ENCODE measurements around the gene MRPL22.

DNA sequence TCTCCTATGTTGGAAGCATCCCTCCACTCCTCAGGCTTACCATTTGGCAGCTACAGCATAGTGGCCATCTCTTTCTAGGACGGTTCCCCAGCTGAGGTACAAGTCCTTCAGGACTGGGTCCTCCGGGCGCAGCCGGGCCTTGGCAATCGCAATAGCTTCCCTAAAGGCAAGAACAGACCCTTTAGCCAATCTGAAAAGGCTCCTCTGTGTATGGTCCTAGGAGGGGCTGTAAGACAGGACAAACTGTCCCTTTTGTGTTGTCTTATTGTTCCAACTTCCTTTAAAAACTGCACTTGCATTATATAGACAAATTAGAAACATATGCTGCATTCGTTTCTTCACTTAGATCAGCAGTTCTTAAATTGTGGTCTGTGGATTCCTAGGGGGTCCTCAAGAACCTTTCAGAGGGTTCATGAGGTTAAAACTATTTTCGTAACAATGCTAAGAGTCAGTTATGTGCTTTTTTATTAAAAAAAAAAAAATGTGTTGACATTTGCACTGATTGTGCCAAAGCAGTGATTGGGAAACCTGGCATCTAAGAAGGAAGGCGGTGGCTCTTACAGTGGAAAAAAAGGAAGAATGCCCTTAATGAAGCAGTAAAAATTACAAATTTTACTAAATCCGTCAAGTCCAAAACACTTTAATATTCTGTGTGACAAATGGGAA is 41.6 kb upstream of the MRPL22 start:
- TF ChIP-seq, protein P1, sequence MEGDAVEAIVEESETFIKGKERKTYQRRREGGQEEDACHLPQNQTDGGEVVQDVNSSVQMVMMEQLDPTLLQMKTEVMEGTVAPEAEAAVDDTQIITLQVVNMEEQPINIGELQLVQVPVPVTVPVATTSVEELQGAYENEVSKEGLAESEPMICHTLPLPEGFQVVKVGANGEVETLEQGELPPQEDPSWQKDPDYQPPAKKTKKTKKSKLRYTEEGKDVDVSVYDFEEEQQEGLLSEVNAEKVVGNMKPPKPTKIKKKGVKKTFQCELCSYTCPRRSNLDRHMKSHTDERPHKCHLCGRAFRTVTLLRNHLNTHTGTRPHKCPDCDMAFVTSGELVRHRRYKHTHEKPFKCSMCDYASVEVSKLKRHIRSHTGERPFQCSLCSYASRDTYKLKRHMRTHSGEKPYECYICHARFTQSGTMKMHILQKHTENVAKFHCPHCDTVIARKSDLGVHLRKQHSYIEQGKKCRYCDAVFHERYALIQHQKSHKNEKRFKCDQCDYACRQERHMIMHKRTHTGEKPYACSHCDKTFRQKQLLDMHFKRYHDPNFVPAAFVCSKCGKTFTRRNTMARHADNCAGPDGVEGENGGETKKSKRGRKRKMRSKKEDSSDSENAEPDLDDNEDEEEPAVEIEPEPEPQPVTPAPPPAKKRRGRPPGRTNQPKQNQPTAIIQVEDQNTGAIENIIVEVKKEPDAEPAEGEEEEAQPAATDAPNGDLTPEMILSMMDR (conservative IDR thresholded peaks at IDR 0.05 in 1 of 2, IDR thresholded peaks at IDR 0.05 in 1 of 2; ENCODE audit: low read depth in 1 of 2, low read length in 2 of 2), result no peak
- TF ChIP-seq EZH2 (IDR thresholded peaks at IDR 0.05; ENCODE audit: low read length, missing control alignments), result no peak
